ENCODE results near the gene COL6A2.

Gene COL6A2

DNA sequence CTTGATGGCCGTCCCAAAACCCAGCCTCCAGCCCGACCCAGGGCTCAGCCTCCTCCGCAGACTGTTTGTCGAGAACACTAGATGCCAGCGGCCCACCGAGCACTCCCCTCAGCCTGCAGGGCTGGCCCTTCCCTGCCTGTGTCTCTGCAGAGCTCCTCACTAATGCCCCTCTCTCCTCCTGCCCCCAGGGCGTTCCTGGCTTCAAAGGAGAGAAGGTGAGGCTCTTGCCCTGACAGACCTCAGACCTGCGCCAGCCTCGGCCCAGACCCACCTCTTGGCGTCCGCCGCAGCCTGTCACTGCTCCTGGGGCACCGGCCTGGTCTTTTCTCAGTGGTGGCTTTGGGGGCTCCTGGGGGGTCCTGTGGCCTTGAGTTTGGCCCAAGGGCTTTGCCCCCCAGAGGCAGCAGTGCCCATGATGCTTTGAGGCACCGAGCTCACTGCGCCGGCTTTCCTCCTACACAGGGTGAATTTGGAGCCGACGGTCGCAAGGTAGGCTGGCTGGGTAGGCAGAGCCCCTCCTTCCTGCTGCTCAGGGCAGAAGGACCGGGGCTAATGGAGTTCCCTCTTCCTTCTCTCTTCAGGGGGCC is 18.4 kb downstream of the COL6A2 start:
- no peak for DNase-seq

GRCh38 chr21:46116776-46117585 is 19.1 kb downstream of the COL6A2 start:
- no peak for DNase-seq

GRCh38 chr21:46117586-46118315 is 19.8 kb downstream of the COL6A2 start:
- DNase-seq = no peak

- no peak for DNase-seq
Observed at GRCh38 chr21:46118316-46119143, 20.6 kb downstream of the COL6A2 start.

DNA sequence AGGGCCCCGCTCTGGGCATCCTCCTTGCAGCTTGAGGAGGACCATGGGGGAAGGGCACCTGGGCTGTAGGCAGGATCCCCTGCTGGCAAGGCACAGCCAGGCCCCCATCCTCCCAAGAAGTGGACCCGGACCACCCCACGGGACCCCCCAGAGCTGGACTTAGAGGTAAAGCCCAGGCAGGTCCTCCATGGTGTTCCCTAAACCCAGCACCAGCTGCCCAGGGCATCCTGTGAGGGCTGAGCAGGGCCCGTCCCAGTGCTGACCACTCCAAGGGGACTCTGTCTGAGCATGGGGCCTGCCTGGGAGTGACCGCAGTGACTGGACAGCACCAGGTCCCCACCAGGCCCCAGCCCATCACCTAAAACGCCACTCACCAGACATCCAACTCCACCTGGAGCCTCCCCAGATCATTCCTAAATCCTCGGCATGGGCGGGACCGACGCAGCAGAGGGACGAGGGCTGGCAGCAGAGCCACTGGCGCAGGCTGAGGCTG is 21.3 kb downstream of the COL6A2 start:
- no peak for DNase-seq

DNA sequence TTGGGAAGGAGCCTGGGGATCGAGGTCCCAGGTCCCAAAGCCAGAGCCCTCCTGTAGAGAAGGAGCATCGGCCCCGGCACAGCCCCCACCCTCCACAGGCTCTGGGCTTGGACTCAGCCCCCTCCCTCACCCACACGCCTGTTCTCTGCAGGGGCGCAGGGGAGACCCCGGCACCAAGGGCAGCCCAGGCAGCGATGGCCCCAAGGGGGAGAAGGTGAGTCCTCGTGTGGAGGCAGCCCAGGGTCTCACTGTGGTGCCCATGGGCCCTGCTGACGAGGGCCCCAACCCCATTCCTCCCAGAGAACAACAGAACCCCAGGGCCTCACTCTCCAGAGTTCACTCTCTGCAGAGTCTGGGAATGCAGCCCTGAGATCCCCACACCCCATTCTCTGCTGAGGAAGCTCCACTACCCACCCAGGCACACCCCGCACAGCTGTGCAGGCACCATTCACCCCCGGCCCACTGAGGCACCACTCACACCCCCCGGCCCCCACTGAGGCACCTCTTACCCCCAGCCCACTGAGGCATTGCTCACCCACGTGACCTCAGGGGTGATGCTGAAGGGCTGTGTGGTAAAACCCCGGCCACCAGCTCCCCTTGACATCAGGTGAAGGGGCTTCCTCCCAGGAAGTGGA is 21.8 kb downstream of the COL6A2 start:
- DNase-seq = no peak

GRCh38 chr21:46120301-46121285 is 22.7 kb downstream of the COL6A2 start:
- DNase-seq = no peak

DNA sequence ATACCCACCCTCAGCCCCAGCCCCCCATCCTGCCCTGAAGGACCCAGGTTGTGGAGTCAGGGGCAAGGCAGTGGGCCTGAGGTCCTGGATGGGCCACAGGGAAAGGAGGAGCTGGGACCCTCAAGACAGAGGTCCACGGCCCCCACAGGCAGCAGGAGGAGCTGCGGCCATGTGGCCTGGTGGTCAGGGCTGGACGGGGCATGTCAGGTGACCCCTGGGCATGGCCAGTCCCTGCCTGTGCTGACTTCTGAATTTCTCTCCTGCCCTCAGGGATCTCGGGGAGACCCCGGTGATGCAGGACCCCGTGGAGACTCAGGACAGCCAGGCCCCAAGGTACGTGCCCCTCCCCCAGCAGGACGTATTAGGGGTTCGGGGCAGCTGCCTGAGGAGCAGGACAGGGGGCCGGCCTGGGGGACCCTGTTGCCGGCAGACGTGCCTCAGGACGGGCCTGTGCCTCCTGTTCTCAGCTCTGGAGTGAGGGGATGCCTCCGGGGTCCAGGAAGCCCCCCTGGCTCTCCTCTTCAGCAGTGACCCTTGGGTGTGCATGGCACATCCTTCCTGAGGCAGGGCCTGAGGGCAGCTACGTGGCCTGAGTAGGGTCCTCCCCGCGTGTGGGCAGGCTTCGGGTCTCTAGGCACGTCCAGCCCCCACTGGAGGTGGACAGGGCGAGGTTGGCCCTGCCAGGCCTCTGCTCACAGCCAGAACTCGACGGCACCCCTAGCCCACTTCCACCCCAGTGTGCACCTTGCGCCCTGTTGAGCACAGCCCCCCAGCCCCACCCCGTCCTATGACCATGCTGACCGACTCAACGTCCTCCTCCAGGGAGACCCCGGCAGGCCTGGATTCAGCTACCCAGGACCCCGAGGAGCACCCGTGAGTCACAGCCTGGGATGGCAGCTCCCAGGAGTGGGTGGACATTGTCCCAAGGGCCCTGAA is 23.6 kb downstream of the COL6A2 start:
- DNase-seq = no peak

GRCh38 chr21:46122237-46122671 is 24.3 kb downstream of the COL6A2 start:
- no peak for DNase-seq

DNA sequence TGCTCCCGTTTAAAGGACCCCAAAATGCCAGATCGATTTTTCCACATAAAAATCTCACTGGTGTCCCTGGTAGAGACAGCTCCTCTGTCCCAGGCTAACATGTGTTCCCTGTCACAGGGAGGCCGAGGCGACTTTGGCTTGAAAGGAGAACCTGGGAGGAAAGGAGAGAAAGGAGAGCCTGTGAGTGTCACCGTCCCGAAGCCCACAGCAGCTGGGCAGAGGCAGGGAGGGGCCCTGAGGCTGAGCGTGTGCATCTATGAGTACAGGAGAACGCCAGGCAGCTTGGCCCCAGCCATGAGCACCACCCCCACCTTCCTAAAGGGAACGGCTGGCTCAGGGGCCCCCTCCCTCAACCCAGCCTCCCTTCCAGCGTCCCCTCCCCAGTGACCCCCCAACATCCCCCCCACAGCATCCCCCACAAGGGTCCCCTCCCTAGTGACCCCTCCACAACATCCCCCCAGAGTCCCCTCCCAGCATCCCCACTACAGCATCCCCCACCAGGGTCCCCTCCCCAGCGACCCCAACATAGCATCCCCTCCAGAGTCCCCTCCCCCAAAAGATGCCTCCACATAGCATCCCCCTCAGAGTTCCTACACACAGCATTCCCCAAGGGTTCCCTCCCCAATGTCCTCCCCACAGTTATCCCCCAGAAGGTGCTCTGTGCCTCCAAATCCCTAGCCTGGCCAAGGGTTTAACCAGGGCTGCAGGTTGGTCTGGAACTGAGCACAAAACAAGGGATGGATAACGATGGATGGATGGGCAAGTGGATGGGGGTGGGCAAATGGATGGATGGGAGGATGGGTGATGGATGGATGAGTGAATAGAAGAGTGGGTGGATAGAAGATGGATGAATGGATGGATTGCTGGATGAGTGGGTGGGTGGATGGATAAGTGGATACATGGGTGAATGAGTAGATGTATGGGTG is 25.1 kb downstream of the COL6A2 start:
- DNase-seq = no peak

DNA sequence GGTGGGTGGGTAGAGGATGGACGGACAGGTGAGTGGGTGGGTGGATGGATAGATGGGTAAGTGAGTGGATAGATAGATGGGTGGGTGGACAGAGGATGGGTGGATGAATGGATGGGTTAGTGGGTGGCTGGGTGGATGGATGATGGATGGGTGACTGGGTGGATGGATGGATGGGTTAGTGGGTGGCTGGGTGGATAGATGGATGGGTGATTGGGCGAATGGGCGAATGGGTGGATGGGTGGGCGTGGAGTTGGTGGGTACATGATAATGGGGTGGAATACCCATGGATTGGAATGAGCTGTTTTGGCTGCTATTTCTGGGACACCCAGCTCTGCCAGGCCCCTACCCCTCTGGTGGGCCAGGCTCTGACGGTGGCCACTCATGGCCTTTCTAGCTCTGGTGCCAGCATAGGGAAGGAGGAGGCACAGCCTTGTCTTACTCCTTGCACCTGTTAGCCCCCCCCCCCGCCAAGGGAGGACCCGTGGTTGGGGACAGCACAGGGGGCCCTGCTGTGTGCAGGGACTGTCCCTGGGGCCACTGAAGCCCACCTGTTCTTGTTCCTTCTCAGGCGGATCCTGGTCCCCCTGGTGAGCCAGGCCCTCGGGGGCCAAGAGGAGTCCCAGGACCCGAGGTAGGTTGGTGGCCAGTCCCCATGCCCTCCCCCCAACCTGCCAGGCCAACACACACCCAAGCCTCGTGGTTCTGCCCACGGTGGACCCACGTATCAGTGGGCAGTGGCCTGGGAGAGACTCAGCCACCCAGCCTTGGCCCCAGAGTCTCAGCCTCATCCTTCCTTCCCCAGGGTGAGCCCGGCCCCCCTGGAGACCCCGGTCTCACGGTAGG is 26.4 kb downstream of the COL6A2 start:
- no peak for DNase-seq

- DNase-seq = no peak
Observed at GRCh38 chr21:46124926-46125845, 27.3 kb downstream of the COL6A2 start.

GRCh38 chr21:46125846-46126301 is 28.0 kb downstream of the COL6A2 start:
- DNase-seq = no peak

DNA sequence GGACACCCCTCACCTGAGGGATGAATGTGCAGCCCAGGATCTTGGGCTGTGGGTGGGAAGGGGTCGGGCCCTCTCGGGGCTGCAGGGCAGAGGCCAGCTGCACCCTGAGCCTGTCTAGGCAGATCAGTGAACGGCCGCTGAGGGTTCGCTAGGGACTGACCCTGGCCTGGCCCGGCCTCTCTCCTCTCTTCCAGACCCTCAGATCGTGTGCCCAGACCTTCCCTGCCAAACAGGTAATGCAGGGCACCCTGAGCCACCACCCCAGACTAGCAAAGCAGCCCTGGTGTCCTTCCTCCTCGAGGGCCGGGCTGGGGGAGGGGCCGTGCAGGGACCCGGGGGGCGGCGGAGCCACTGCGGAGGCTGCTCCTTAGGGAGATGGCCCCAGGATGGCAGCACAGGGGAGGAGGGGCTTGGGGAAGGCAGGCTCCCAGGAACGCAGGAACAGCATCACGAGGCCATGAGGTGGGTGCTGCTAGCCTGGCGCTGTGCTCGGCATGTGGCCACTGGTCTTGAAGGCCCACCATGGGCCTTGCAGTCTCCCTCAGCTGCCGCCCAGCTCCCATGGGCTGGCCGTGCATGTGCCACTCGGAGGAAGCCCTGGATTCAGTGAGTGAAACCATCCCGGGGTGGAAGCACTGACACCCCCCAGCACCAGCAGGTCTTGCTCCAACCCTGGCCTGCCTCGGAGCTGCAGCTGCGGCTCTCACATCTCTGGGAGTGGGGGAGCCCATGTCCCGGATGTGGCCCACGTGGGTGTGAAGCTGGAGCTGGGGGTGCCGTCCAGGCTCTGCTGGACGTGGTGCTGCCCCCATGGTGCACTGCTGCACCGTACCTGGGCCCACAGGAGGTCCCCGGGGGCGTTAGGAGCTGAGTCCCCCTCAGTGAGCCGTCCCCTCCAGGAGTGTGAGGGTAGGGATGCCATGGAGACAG is 28.7 kb downstream of the COL6A2 start:
- no peak for DNase-seq

Data from CD4-positive, alpha-beta T cell treated with Interleukin-12 subunit alpha and Interleukin-12 subunit beta, for 1 hour (primary cell).